ENCODE measurements around the gene COX6A2.
A peak's percentile ranks its signal among the peaks of the same experiment; 100 is the strongest.
"Not testable (repeated sequence)": the region's sequence is repeated elsewhere in the genome, so short reads cannot be mapped to it uniquely, and the experiment has no call there.

Gene COX6A2

DNA sequence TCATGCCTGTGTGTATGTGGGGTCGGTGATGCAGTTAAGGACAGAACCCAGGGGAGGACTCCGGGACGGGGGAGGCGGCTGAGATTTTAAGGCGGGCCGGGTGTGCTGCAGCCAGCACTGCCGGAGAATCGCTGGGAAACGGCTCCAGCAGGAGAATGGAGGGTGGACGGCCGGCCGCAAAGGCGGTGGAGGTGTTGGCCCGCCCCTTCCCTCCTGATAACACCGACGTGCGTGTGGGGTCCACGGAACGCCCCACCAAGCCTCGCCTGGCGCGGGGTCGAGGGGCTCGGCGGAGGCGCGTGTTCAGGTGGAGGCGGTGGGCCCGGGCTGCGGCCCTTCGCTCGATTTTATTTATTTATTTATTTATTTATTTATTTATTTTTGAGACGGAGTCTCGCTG lies 13.8 kb upstream of the COX6A2 start:
- Histone ChIP-seq H3K9me3 (no peaks in the 10 kb centered on the region), H3K36me3 (no peaks in the 10 kb centered on the region), H3K4me3 (peak overlapping the region; percentile 60 to 68), H3K27me3 (no peaks in the 10 kb centered on the region), H3K4me1 (peaks cover 0 to 11% (median 3%) of the 10 kb centered on the region in 4 donors), H3K27ac (peak overlapping the region in 1 of 2 donors; percentile 82)
- intact Hi-C loops (cut with DNase I; ENCODE audit: low total_unique reads): loop anchor here (5.0 to 10.0 kb wide), 2 partner anchors 250 to 367 kb away; partner anchors contain the start of genes ZNF646 and ZNF668
- no peak for TF ChIP-seq CTCF (IDR thresholded peaks at IDR 0.05)
- DNase-seq: peak in 1 of 2 donors; percentile 67

DNA sequence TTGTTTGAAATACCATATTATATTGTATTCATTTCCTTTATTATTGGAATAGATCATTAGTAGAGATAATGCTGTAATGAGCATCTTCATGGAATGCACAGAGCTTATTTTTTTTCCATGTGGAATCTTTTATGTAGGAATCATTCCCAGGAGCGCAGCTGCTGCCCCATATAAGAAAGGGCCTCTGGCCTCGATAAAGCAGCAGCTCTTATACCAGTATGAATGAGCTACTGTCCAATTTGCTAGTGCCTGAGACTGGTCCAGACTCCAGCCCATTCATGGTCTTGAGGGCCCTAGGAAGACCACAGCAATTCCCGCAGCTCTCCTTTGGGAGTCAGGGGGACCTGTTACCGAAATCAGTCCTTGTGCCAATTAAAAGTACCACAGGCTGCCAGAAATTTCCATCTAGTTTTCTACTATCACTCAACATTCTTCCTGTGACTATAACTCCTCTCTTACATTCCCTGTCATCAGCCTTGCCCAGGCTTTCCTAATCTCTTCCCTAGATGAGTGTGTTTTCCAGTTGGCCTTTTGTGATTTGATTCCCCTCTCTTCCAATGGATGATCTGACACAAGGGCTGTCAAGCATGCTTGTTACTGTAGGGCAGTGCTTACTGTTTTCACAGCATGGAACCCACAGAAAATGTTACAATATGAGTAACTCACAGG lies 12.5 kb upstream of the COX6A2 start:
- intact Hi-C loops (cut with DNase I; ENCODE audit: low total_unique reads): loop anchor here (5.0 to 10.0 kb wide), 2 partner anchors 248 to 366 kb away; partner anchors contain the start of genes ZNF646 and ZNF668
- Histone ChIP-seq H3K27ac (no peak overlapping the region), H3K4me1 (peaks cover 0 to 11% (median 3%) of the 10 kb centered on the region in 4 donors), H3K27me3 (no peaks in the 10 kb centered on the region), H3K36me3 (peaks cover 0 to 12% (median 0%) of the 10 kb centered on the region in 3 donors), H3K4me3 (no peak overlapping the region), H3K9me3 (no peaks in the 10 kb centered on the region)
- peak in 1 of 2 donors; percentile 31 for DNase-seq
- no peak for TF ChIP-seq CTCF (IDR thresholded peaks at IDR 0.05)

DNA sequence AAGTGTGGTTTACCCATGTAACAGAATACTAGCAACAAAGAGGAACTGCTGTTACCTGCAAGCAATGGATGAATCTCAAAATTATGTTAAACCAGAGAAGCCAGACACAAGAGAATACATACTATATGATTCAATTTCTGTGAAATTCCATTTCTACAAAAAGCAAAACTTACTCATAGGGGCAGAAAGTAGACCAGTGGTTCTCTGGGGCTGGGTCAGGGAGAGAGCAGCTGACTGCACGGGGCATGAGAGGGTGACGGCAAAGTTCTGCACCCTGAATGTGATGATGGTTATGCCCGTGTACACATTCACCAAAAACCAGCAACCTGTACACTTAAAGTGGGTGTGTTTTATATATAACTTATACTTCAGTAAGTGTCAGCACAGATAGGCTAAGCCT lies 11.4 kb upstream of the COX6A2 start:
- no peaks in the 10 kb centered on the region for H3K27me3 ChIP-seq
- peaks cover 0 to 11% (median 3%) of the 10 kb centered on the region in 4 donors for H3K4me1 ChIP-seq
- DNase-seq: peak in 1 of 2 donors; percentile 12
- H3K4me3 ChIP-seq: no peak overlapping the region
- peaks cover 0 to 14% (median 0%) of the 10 kb centered on the region in 3 donors for H3K36me3 ChIP-seq
- H3K9me3 ChIP-seq: no peaks in the 10 kb centered on the region
- no peak overlapping the region for H3K27ac ChIP-seq
- no peak for TF ChIP-seq CTCF (IDR thresholded peaks at IDR 0.05)
- intact Hi-C loops (cut with DNase I; ENCODE audit: low total_unique reads): no loop called here

DNA sequence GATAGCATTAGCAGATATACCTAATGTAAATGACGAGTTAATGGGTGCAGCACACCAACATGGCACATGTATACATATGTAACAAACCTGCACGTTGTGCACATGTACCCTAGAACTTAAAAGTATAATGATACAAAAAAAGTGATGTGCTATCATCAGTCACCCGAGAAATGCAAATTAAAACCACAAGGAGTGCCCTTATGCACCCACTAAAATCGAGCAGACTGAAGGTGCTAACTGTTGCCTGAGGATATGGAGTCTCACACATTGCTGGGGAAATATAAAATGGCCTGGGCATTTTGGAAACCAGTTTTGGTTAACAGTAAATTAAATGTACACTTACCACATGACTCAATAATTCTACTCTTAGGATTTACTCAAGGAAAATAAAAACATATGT lies 10.9 kb upstream of the COX6A2 start:
- DNase-seq; H3K27ac ChIP-seq; H3K9me3 ChIP-seq; H3K27me3 ChIP-seq; H3K4me3 ChIP-seq; intact Hi-C loops (cut with DNase I; ENCODE audit: low total_unique reads): not testable (repeated sequence)
- Histone ChIP-seq H3K4me1 (peaks cover 0 to 11% (median 3%) of the 10 kb centered on the region in 4 donors), H3K36me3 (peaks cover 0 to 14% (median 0%) of the 10 kb centered on the region in 3 donors)

DNA sequence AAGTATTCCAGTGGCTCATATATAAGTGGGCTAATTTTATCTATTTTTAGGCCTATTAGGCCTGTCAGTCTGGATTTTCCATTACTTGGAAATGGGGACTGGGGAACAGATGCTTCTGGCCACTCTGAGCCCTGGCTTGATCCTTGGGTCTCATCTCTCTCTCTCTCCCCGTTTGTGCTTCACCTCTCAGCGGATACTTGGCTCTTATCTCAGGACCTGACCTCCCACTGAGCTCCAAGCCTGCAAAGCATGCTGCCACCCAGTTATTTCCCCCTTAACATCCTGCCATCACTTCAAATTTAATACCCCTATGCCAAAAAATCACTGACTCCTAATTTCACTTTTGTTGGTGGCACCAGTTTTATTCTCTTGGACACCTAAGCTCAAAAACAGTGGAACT lies 10.3 kb upstream of the COX6A2 start:
- intact Hi-C loops (cut with DNase I; ENCODE audit: low total_unique reads): no loop called here
- Histone ChIP-seq H3K4me3 (no peak overlapping the region), H3K27ac (no peak overlapping the region), H3K4me1 (peaks cover 0 to 11% (median 3%) of the 10 kb centered on the region in 4 donors), H3K36me3 (peaks cover 0 to 14% (median 0%) of the 10 kb centered on the region in 3 donors), H3K27me3 (no peaks in the 10 kb centered on the region), H3K9me3 (no peaks in the 10 kb centered on the region)
- no peak for TF ChIP-seq CTCF (IDR thresholded peaks at IDR 0.05)
- no peak for DNase-seq

DNA sequence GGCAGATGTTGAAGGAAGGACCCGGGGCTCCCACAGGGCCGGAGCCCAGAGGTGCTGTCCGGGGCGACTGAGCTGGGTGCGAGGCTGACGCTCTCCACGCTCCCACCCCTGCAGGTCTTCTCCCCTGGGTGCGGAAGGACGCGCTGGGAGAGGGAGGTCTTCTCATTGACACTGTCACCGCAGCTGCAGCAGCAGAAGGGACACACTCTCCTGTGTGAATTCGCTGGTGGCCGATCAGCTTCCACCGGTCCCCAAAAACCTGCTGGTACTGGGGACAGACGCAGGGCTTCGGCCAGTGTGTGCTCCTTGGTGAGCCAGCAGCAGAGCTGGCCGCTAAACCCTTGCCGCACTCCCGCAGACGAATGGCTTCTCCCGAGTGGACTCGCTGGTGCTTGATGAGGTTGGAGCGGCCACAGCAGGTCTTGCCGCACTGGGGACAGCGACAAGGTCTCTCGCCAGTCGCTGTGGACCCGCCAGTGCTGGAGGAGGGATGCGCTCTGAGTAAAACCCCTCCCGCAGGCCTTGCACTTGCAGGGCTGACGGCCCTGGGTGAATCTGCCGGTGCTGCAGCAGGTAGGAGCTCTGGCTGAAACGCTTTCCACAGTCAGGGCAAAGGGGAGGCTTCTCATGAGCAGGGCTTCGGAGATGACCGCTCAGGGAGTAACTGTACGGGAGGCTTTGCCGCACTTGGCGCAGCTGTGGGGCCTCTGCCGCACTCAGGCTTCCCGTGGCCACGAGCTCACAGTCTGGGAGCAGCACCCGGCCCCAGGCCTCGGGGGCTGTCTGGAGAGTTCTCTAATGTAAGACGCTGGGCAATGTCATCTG lies 8.3 kb upstream of the COX6A2 start:
- no peaks in the 10 kb centered on the region for H3K27me3 ChIP-seq
- no peaks in the 10 kb centered on the region for H3K4me1 ChIP-seq
- H3K4me3 ChIP-seq: no peak overlapping the region
- no peaks in the 10 kb centered on the region for H3K9me3 ChIP-seq
- no peak for TF ChIP-seq CTCF (IDR thresholded peaks at IDR 0.05)
- peaks cover 0 to 14% (median 0%) of the 10 kb centered on the region in 3 donors for H3K36me3 ChIP-seq
- H3K27ac ChIP-seq: no peak overlapping the region
- DNase-seq: peak in 1 of 2 donors; percentile 57
- intact Hi-C loops (cut with DNase I; ENCODE audit: low total_unique reads): no loop called here

All from tibial artery (tissue), 4 donors.